SK-N-SH (cell line): ENCODE data around the gene FAHD2A. TPM values are rescaled to one million over a fixed set of nuclear protein-coding genes. Genes with fewer than 3 reads are reported as not detected.

Source experiments
- CTCF ChIA-PET: fragments of 300-600, 350-600 bp; formaldehyde crosslinking; extraction: SDS; loops from one replicate; lab custom pipeline; 2021; lab: Yijun Ruan, JAX
- POLR2A ChIA-PET: fragments of 350-600 bp; sonication (Branson Sonifier 250); formaldehyde crosslinking; extraction: SDS; loops from one replicate; lab custom pipeline; 2020; ENCODE audit warnings: antibody characterized with exemption, inconsistent platforms; lab: Yijun Ruan, JAX
- DNase-seq: peaks from one replicate; pipeline ENCODE4 v3.0.0; 2012
- H2AFZ ChIP-seq: fragments of 200-600 bp; sonication (generic); 2 replicates; pipeline ENCODE4 v1.8.1; 2016; ENCODE audit warnings: antibody characterized with exemption, mild to moderate bottlenecking, low read depth
- H3F3A ChIP-seq: fragments of 200-600 bp; sonication (generic); replicated peaks from 2 replicates; pipeline ENCODE3; 2016; ENCODE audit warnings: antibody characterized with exemption, mild to moderate bottlenecking; ENCODE audit not compliant: insufficient read depth
- H3K27ac ChIP-seq, 2 experiments: fragments of 200-500 bp in 1 of 2; fragments of 200-600 bp in 1 of 2; sonication (Bioruptor generic) in 1 of 2; sonication (generic), shearing (Covaris generic) in 1 of 2; 2 replicates each; pipeline versions ENCODE4 v1.5.1 to v1.6.1; 2014 to 2016; ENCODE audit warnings: low read depth in 2 of 2, inconsistent platforms in 1 of 2, low read length in 1 of 2, mild to moderate bottlenecking in 1 of 2, mixed read lengths in 1 of 2
- H3K27me3 ChIP-seq: fragments of 200-600 bp; sonication (generic), shearing (Covaris generic); 2 replicates; pipeline ENCODE4 v1.6.1; 2016; ENCODE audit warnings: mixed run types; ENCODE audit not compliant: insufficient read depth
- H3K36me3 ChIP-seq, 2 experiments: fragments of 200-500 bp in 1 of 2; fragments of 200-600 bp in 1 of 2; sonication (Bioruptor generic) in 1 of 2; sonication (generic) in 1 of 2; replicated peaks in 1 of 2; 2 replicates each; pipeline versions ENCODE3 to v1.5.1; 2014 to 2016; ENCODE audit warnings: low read length in 1 of 2, mild to moderate bottlenecking in 1 of 2; ENCODE audit not compliant: insufficient read depth in 2 of 2, control insufficient read depth in 1 of 2
- H3K4me1 ChIP-seq, 2 experiments: fragments of 200-500 bp in 1 of 2; fragments of 200-600 bp in 1 of 2; sonication (Bioruptor generic) in 1 of 2; sonication (generic), shearing (Covaris generic) in 1 of 2; 2 replicates each; pipeline versions ENCODE4 v1.5.1 to v1.6.1; 2014 to 2016; ENCODE audit warnings: low read depth in 1 of 2, low read length in 1 of 2, mixed run types in 1 of 2; ENCODE audit not compliant: insufficient read depth in 2 of 2, control insufficient read depth in 1 of 2
- H3K4me2 ChIP-seq: fragments of 200-600 bp; sonication (generic), shearing (Covaris generic); 2 replicates; pipeline ENCODE4 v1.6.1; 2017; ENCODE audit warnings: mixed run types
- H3K4me3 ChIP-seq, 2 experiments: fragments of 200-500 bp in 1 of 2; fragments of 200-600 bp in 1 of 2; sonication (Bioruptor generic) in 1 of 2; sonication (generic), shearing (Covaris generic) in 1 of 2; 2 replicates each; pipeline versions ENCODE4 v1.5.1 to v1.8.1; 2014 to 2016; ENCODE audit warnings: low read depth in 2 of 2, inconsistent platforms in 1 of 2, low read length in 1 of 2, mild to moderate bottlenecking in 1 of 2, mixed read lengths in 1 of 2, moderate library complexity in 1 of 2
- H3K79me2 ChIP-seq: fragments of 200-600 bp; sonication (generic); 2 replicates; pipeline ENCODE4 v1.8.1; 2017; ENCODE audit warnings: mild to moderate bottlenecking; ENCODE audit not compliant: insufficient read depth
- H3K9ac ChIP-seq: fragments of 200-600 bp; sonication (generic); 2 replicates; pipeline ENCODE4 v1.6.1; 2017; ENCODE audit warnings: mixed run types
- H3K9me2 ChIP-seq: fragments of 200-600 bp; sonication (generic); 2 replicates; pipeline ENCODE4 v1.6.1; 2017; ENCODE audit warnings: mixed run types
- H3K9me3 ChIP-seq: fragments of 200-600 bp; sonication (generic); 2 replicates; pipeline ENCODE4 v1.6.1; 2017; ENCODE audit warnings: mixed run types, mild to moderate bottlenecking, moderate library complexity
- H4K20me1 ChIP-seq: fragments of 200-600 bp; sonication (generic); 2 replicates; pipeline ENCODE4 v1.6.1; 2017; ENCODE audit warnings: mild to moderate bottlenecking, mixed run types; ENCODE audit not compliant: insufficient read depth
- EZH2phosphoT487 ChIP-seq: fragments of 200-600 bp; sonication (generic); IDR thresholded peaks from 2 replicates; pipeline ENCODE4 v1.6.1; 2017; ENCODE audit warnings: low read depth, mixed run types, mild to moderate bottlenecking, antibody characterized with exemption, moderate library complexity, borderline replicate concordance
- FOSL2 ChIP-seq: IDR thresholded peaks from 2 replicates; pipeline ENCODE4 v1.4.0; 2012; ENCODE audit warnings: low read depth, mild to moderate bottlenecking, moderate library complexity, borderline replicate concordance
- FOXM1 ChIP-seq: IDR thresholded peaks from 2 replicates; pipeline ENCODE4 v1.4.0; 2012; ENCODE audit warnings: low read depth, mild to moderate bottlenecking
- GABPA ChIP-seq: IDR thresholded peaks from 2 replicates; pipeline ENCODE4 v1.4.0; 2012; ENCODE audit warnings: low read depth, mild to moderate bottlenecking
- GATA2 ChIP-seq: sonication (generic); formaldehyde crosslinking; IDR thresholded peaks from 2 replicates; pipeline ENCODE4 v1.5.0; 2020; ENCODE audit warnings: mild to moderate bottlenecking, missing genetic modification reagents
- JUND ChIP-seq: IDR thresholded peaks from 2 replicates; pipeline ENCODE4 v1.4.0; 2012
- MEF2A ChIP-seq: IDR thresholded peaks from 2 replicates; pipeline ENCODE4 v1.4.0; 2012; ENCODE audit warnings: low read depth, borderline replicate concordance
- NRF1 ChIP-seq: IDR thresholded peaks from 2 replicates; pipeline ENCODE4 v1.6.1; 2012; ENCODE audit warnings: low read depth, mild to moderate bottlenecking, low read length
- RAD21 ChIP-seq: IDR thresholded peaks from 2 replicates; pipeline ENCODE4 v1.6.1; 2012; ENCODE audit warnings: mild to moderate bottlenecking, low read length
- RCOR1 ChIP-seq: fragments of 150-350 bp; IDR thresholded peaks from 2 replicates; pipeline ENCODE4 v1.6.1; 2017; ENCODE audit warnings: antibody characterized with exemption, low read length
- TAF1 ChIP-seq: IDR thresholded peaks from 2 replicates; pipeline ENCODE4 v1.6.1; 2012; ENCODE audit warnings: low read depth, mild to moderate bottlenecking, low read length, moderate library complexity, borderline replicate concordance
- TCF12 ChIP-seq: IDR thresholded peaks from 2 replicates; pipeline ENCODE4 v1.4.0; 2012
- YY1 ChIP-seq: IDR thresholded peaks from 2 replicates; pipeline ENCODE4 v1.4.0; 2012; ENCODE audit warnings: low read depth, mild to moderate bottlenecking
- WGBS: methylation state at CpG from one replicate; pipeline ENCODE4 v1.1.6; 2017; ENCODE audit warnings: low lambda C conversion rate; 5-methylcytosine and 5-hydroxymethylcytosine counted together
- polyA plus RNA-seq, 3 experiments: library from polyadenylated mRNA; depleted of rRNA; stranded (reverse); fragments of >200 nt; gene quantifications; 2 replicates each; pipeline ENCODE4 v1.2.3, GENCODE V29; 2012
- TF ChIP-seq, protein P1 (sequence below): IDR thresholded peaks from 2 replicates; pipeline ENCODE4 v1.4.0; 2012; ENCODE audit warnings: low read depth, borderline replicate concordance
- TF ChIP-seq, protein P2 (sequence below): fragments of 150-350 bp; IDR thresholded peaks from 2 replicates; pipeline ENCODE4 v1.6.1; 2017; ENCODE audit warnings: antibody characterized with exemption, low read length, low read depth, borderline replicate concordance

FAHD2A gene
- polyA plus RNA-seq, 1 of the 3 experiments (the other 2 are of a cell fraction) = 40.5 TPM

DNA sequence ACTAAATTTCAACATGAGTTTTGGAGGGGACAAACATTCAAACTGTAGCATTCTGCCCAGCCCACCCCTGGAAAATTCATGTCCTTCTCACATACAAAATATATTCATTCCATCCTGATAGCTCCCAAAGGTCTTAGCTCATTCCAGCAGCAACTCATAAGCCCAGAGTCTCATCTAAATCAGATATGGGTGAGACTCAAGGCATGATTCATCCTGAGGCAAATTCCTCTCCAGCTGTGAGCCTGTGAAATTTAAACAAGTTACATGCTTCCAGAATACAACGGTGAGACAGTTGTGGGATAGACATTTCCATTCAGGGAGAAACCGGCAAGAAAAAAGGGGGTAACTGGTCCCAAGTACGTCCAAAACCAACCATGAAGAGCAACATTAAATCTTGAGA is 43.5 kb upstream of the FAHD2A start:
- TF ChIP-seq FOSL2 (peak; percentile 38), TAF1 (no peak), JUND (0 out of 2 replicates have a peak, but pooled peaks have one; percentile 24)
- TF ChIP-seq, protein P1, sequence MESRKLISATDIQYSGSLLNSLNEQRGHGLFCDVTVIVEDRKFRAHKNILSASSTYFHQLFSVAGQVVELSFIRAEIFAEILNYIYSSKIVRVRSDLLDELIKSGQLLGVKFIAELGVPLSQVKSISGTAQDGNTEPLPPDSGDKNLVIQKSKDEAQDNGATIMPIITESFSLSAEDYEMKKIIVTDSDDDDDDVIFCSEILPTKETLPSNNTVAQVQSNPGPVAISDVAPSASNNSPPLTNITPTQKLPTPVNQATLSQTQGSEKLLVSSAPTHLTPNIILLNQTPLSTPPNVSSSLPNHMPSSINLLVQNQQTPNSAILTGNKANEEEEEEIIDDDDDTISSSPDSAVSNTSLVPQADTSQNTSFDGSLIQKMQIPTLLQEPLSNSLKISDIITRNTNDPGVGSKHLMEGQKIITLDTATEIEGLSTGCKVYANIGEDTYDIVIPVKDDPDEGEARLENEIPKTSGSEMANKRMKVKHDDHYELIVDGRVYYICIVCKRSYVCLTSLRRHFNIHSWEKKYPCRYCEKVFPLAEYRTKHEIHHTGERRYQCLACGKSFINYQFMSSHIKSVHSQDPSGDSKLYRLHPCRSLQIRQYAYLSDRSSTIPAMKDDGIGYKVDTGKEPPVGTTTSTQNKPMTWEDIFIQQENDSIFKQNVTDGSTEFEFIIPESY = no peak
- no peak for DNase-seq
- H3K4me3 ChIP-seq = no peak overlapping the region
- no peaks in the 10 kb centered on the region for H3K9me2 ChIP-seq
- H3K9ac ChIP-seq = no peak overlapping the region
- no peaks in the 10 kb centered on the region for H3K9me3 ChIP-seq
- H3K27ac ChIP-seq = no peak overlapping the region
- H3K36me3 ChIP-seq = no peaks in the 10 kb centered on the region
- H3K27me3 ChIP-seq = peaks cover 5% of the 10 kb centered on the region; the same call in 1 of the 2 replicates
- H3K79me2 ChIP-seq = no peaks in the 10 kb centered on the region
- ChIA-PET POLR2A (no interaction called here), CTCF (interaction anchor here (2.8 kb wide), 1 partner anchor 14 kb away, joined by 18 read pairs; no protein-coding TSS in a partner anchor)
- no peaks in the 10 kb centered on the region for H3K4me1 ChIP-seq
- WGBS = 16% methylated on average over 3 of the region's 3 CpGs
- H3F3A ChIP-seq = no peaks in the 10 kb centered on the region
- H2AFZ ChIP-seq = no peak overlapping the region
- H3K4me2 ChIP-seq = no peak overlapping the region
- no peaks in the 10 kb centered on the region for H4K20me1 ChIP-seq

DNA sequence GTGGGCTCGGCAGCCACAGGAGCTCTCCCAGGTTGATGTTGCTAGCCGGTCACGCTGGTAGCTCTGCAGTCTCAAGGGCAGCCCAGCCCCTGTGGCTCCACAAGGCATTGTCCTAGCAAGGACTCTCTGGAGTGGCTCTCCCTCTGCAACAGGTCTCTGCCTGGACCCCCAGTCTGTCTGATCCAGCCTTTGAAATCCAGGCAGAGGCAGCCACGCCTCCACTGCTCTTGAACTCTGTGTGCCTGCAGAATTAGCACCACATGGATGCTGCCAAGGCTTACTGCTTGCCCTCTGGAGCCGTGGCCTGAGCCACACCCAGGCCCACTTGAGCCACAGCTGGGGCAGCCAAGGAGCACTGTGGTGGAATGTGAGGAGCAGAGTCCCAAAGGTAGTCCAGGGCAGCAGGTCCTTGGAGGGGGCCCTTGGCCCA is 43.0 kb upstream of the FAHD2A start:
- no peak overlapping the region for H3K4me2 ChIP-seq
- ChIA-PET POLR2A (no interaction called here), CTCF (interaction anchor here (2.8 kb wide), 1 partner anchor 14 kb away, joined by 18 read pairs; no protein-coding TSS in a partner anchor)
- no peak overlapping the region for H3K4me3 ChIP-seq
- DNase-seq = no peak
- H3K36me3 ChIP-seq = no peaks in the 10 kb centered on the region
- no peaks in the 10 kb centered on the region for H3K9me3 ChIP-seq
- H3K9me2 ChIP-seq = no peaks in the 10 kb centered on the region
- no peak overlapping the region for H3K9ac ChIP-seq
- H3F3A ChIP-seq = no peaks in the 10 kb centered on the region
- H4K20me1 ChIP-seq = no peaks in the 10 kb centered on the region
- H3K27me3 ChIP-seq = peaks cover 10% of the 10 kb centered on the region; the same call in 1 of the 2 replicates
- H3K79me2 ChIP-seq = no peaks in the 10 kb centered on the region
- WGBS = 18% methylated on average over 2 of the region's 5 CpGs
- H3K27ac ChIP-seq = no peak overlapping the region
- no peak overlapping the region for H2AFZ ChIP-seq
- H3K4me1 ChIP-seq = no peaks in the 10 kb centered on the region
- no peak for TF ChIP-seq GABPA
- TF ChIP-seq NRF1 = no peak
- TF ChIP-seq GATA2 (CRISPR knock-in tag) = no peak
- TF ChIP-seq YY1 = no peak
- no peak for TF ChIP-seq MEF2A
- no peak for TF ChIP-seq TCF12
- TF ChIP-seq RCOR1 = no peak
- no peak for TF ChIP-seq EZH2phosphoT487
- TF ChIP-seq FOSL2 = no peak
- no peak for TF ChIP-seq FOXM1
- no peak for TF ChIP-seq RAD21
- TF ChIP-seq, protein P2, sequence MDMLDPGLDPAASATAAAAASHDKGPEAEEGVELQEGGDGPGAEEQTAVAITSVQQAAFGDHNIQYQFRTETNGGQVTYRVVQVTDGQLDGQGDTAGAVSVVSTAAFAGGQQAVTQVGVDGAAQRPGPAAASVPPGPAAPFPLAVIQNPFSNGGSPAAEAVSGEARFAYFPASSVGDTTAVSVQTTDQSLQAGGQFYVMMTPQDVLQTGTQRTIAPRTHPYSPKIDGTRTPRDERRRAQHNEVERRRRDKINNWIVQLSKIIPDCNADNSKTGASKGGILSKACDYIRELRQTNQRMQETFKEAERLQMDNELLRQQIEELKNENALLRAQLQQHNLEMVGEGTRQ = no peak
